ENCODE measurements around the gene GPRC5B. TPM values are rescaled to one million over a fixed set of nuclear protein-coding genes. Genes with fewer than 3 reads are reported as not detected.

The GPRC5B gene
- total RNA-seq, 2 experiments from 2014 or later, result 0.18 TPM; not detected in 1

DNA sequence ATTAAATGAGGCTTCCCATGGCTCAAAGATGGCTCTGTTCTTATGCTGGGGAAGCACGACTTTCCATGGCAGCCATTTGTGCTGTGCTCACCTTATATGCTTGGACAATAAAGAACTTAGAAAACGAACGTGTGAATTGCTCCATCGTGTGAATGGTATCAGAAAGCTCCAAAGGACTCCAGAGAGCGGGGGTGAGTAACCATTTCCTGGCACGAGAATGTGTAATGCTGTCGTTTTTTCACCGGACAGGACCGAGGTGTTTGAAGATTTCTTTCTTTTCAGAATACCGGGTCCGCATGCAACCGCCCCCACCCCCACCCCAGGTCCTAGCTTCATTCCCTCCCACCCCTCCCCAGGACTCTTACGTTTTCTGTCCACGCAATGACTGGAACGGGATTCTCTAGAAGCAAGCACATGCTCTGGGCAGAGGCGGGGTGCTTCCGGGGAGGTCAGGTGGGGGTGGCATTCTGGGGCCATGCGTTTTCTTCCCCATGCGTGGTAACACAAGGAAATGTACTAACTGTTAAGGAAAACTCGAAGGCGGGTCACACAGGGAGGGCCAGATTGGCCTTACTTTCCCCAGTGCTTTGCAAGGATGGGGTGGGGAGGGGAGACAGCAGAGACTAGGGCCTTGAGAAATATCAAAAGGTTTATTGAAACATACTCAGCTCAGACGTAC is 26.2 kb downstream of the GPRC5B start:
- Mint-ChIP-seq H3K4me1 (no peaks in the 10 kb centered on the region), H3K9me3 (no peaks in the 10 kb centered on the region), H3K4me3 (no peak overlapping the region), H3K36me3 (ENCODE audit: low read depth) (no peaks in the 10 kb centered on the region), H3K27me3 (no peaks in the 10 kb centered on the region), H3K27ac (no peak overlapping the region)
- no peak for DNase-seq
- CTCF ChIA-PET, result no interaction called here
- POLR2A ChIA-PET, result no interaction called here

DNA sequence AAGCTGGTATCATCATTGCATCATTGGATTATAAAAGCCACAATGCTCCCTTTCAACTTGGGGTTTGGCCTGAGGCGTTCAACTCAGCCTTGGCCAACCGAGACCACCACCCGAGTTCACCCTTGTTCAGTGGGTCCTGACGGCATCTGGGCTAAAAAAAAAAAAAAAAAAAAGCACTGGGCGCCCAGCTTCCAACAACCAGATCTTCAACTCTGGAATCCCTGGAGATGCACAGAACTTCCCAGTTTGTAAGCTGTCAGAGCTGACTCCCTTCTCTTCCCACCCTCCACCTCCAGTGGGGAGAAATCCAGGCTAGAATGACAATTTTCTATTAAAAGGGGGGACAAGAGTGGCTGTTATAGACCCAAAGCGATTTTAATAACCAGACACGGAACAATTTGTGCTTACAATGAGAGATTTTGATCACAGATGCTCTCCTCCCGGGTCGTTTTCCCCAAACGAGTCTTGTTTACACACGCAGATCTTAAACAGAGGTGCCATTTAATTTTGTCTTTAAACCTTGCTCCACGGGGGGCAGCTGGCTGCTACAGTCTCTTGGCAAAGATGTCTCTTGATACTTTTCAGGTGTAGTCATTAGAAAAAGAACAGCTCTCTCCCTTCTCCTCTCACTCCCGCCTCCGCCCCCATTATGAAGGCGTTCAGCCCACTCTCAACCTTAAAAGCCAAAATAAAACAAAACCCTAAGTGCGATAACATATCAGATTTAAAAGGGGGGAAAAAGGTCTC is 26.9 kb downstream of the GPRC5B start:
- no peak overlapping the region for H3K27ac Mint-ChIP-seq
- POLR2A ChIA-PET, result interaction anchor here (0.9 kb wide), 1 partner anchor 108 kb away, joined by 4 read pairs; no protein-coding TSS in a partner anchor
- no peaks in the 10 kb centered on the region for H3K4me1 Mint-ChIP-seq
- no peaks in the 10 kb centered on the region for H3K9me3 Mint-ChIP-seq
- H3K27me3 Mint-ChIP-seq, result no peaks in the 10 kb centered on the region
- no peak for DNase-seq
- no peak overlapping the region for H3K4me3 Mint-ChIP-seq
- CTCF ChIA-PET, result interaction anchor here (0.7 kb wide), 1 partner anchor 294 kb away, joined by 5 read pairs; no protein-coding TSS in a partner anchor
- no peaks in the 10 kb centered on the region for H3K36me3 Mint-ChIP-seq (ENCODE audit: low read depth)

DNA sequence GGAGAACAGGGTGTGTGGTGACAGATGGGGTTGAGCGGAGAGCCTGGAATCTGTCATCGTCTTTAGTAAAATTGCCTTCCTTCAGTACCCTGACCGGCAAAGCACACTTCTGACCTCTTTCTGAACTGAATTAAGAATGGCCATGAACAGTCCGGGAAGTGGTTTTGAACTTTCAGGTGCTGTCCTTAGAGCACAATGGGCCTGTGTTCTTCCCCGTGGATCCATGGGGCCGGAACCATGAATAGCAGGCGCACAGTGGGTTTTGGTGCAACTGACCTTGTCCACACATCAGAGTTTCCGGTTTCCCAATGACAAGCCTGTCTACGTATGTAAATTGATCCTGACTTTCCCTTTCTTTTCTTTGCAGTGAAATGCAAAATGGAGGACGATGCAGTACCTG is 28.5 kb downstream of the GPRC5B start:
- no peak overlapping the region for H3K27ac Mint-ChIP-seq
- no peaks in the 10 kb centered on the region for H3K36me3 Mint-ChIP-seq (ENCODE audit: low read depth)
- no peak for DNase-seq
- H3K4me1 Mint-ChIP-seq, result no peaks in the 10 kb centered on the region
- POLR2A ChIA-PET, result no interaction called here
- H3K27me3 Mint-ChIP-seq, result no peaks in the 10 kb centered on the region
- CTCF ChIA-PET, result no interaction called here
- no peak overlapping the region for H3K4me3 Mint-ChIP-seq
- H3K9me3 Mint-ChIP-seq, result no peaks in the 10 kb centered on the region

DNA sequence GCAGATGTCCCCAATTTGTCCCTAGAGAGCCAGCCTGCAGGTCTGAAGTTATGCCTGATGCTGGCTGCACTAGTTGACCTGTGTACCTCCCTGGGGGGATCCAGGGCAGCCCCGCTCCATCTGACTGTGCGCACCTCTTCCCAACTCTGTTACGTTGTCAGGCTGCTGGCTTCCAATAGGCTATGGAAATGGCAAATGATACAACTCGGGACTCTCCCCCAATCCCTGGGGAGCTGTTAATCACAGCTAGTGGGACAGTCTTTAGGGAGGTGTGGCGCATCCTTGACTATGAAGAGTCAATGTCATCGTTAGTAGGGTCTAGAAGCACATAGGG is 30.1 kb downstream of the GPRC5B start:
- no peak overlapping the region for H3K27ac Mint-ChIP-seq
- DNase-seq, result no peak
- CTCF ChIA-PET, result no interaction called here
- no peaks in the 10 kb centered on the region for H3K27me3 Mint-ChIP-seq
- H3K4me1 Mint-ChIP-seq, result no peaks in the 10 kb centered on the region
- POLR2A ChIA-PET, result no interaction called here
- H3K36me3 Mint-ChIP-seq (ENCODE audit: low read depth), result no peaks in the 10 kb centered on the region
- H3K4me3 Mint-ChIP-seq, result no peak overlapping the region
- no peaks in the 10 kb centered on the region for H3K9me3 Mint-ChIP-seq

DNA sequence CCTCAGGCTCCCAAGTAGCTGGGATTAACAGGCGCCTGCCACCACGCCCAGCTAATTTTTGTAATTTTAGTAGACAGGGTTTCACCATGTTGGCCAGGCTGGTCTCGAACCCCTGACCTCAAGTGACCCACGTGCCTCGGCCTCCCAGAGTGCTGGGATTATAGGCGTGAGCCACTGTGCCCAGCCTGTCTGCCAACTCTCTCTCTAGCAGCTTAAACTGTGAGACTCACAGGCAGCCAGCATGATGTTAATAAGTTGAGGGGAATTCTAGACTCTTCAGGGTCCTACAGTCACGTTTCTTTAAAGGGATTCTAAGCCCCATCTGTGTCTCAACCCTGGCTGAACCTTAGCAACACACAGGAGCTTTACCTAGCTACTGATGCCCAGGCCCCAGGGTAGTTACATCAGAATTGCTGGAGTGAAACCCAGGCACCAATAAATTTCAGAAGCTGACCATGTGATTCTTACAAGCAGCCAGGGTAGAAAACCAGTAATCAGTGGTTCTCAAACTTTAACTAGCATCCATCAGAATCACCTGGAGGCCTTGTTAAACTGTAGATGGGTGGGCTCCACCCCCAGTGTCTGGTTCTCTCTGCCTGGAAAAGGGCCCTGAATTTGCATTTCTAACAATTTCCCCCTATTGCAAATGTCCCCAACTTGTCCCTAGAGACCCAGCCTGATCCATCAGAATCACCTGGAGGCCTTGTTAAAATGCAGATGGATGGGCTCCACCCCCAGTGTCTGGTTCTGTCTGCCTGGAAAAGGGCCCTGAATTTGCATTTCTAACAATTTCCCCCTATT is 30.7 kb downstream of the GPRC5B start:
- Mint-ChIP-seq H3K36me3 (ENCODE audit: low read depth) (no peaks in the 10 kb centered on the region), H3K27me3 (no peaks in the 10 kb centered on the region), H3K4me3 (no peak overlapping the region), H3K4me1 (no peaks in the 10 kb centered on the region), H3K9me3 (no peaks in the 10 kb centered on the region), H3K27ac (no peak overlapping the region)
- DNase-seq, result no peak
- POLR2A ChIA-PET, result no interaction called here
- CTCF ChIA-PET, result no interaction called here

DNA sequence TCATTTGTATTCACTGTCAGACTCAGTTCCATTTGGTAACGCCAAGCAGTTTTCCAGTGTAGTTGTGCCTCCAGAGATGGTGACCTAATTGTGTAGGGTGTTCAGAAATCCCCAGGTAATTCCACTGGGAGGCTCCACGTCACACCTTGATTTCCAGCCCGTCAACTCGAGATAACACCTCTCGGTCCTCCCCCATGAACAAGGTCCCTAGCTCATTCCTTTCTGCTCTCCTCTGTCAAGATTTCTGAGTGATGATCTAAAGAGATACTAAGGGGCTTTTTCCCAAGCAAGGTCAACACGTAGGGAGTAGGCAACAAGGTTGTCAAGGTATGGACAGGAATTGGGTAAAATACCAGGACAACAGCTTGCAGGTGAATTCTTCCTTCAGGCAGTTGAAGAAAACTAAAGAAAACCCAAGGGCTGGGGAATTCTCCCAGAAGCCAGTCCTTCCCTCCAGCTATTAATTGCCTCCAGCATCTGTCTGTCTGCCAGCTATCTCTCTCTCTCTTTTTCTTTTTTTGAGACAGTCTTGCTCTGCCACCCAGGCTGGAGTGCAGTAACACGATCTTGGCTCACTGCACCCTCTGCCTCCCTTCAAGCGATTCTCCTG is 31.4 kb downstream of the GPRC5B start:
- Mint-ChIP-seq H3K9me3 (no peaks in the 10 kb centered on the region), H3K36me3 (ENCODE audit: low read depth) (no peaks in the 10 kb centered on the region), H3K27me3 (no peaks in the 10 kb centered on the region), H3K27ac (no peak overlapping the region), H3K4me1 (no peaks in the 10 kb centered on the region), H3K4me3 (no peak overlapping the region)
- ChIA-PET CTCF (no interaction called here), POLR2A (no interaction called here)
- DNase-seq, result no peak

DNA sequence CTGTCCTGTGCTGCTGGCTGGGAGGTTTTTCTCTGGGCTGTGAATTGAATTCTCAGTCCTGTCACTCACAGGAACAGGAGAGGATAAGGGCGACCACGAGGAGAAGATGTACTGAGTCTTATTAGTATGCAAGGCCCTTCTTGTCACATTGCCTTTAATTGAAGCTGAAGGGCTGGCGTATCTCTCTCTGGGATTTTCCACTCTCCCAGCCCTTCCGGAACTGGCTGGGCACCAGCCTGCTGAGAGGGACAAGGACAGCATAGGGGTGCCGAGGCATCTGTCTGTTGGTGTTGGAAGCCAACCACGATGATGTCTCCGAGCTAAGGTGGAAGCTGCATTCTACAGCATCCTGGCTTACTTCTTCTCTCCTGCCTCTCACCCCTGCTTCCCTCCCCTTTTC is 33.2 kb downstream of the GPRC5B start:
- Mint-ChIP-seq H3K27ac (no peak overlapping the region), H3K36me3 (ENCODE audit: low read depth) (no peaks in the 10 kb centered on the region), H3K4me1 (no peaks in the 10 kb centered on the region), H3K9me3 (no peaks in the 10 kb centered on the region), H3K4me3 (no peak overlapping the region), H3K27me3 (peaks cover 2% of the 10 kb centered on the region)
- CTCF ChIA-PET, result interaction anchor here (1.3 kb wide), 1 partner anchor 250 kb away, joined by 3 read pairs; no protein-coding TSS in a partner anchor
- DNase-seq, result no peak
- POLR2A ChIA-PET, result interaction anchor here (0.9 kb wide), 1 partner anchor 11 kb away, joined by 3 read pairs; no protein-coding TSS in a partner anchor

DNA sequence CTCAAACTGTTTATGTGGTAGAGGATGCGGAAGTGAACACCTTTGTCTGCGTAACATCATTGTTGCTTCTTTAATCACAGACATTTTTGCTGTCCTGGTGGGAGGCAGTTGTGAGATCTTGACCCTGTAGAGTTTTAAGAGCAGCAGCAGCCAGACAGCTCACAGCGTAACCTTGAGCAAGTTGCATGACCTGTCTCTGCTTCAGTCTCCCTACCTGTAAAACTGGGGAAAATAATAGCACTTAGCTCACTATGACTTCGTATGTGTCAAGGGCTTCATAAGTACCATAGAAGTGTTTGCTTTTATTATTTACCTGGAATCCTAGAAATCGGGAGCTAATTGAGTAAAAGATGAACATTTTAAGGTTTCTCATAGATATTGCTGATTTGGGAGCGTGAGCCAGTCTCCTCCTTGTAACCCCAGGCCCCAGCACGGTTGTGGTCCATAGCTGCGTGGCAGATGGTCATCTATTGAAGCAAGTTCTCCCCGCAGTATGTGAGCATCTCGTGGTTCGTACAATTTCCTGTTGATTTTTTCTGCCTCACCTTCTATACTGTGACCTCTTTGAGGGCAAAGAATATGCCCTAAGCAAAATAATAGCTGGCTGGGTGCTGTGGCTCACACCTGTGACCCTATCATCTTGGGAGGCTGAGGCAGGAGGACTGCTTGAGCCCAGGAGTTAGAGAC is 34.4 kb downstream of the GPRC5B start:
- POLR2A ChIA-PET, result no interaction called here
- no peak overlapping the region for H3K27ac Mint-ChIP-seq
- DNase-seq, result no peak

DNA sequence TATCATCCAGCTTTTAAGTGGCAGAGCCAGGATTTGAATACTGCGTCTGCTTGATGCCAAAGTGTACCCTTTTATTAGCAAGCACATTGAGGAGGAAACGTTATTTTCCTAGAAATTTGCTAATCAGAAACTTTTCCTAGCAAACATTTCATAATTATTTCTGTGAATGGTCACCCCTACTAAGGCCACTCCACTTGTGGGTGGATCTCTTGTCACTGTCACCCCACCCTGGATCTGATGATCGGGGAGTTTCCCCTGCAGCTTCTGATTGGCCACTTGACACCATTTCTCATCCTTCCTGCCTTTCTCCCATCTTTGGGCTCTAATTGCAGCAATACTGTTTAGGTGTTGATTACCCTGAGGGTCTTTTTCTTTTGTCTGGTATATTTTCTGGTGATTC is 35.9 kb downstream of the GPRC5B start:
- H3K36me3 Mint-ChIP-seq (ENCODE audit: low read depth), result no peaks in the 10 kb centered on the region
- peaks cover 2% of the 10 kb centered on the region for H3K27me3 Mint-ChIP-seq
- H3K4me1 Mint-ChIP-seq, result no peaks in the 10 kb centered on the region
- no peak for DNase-seq
- no peaks in the 10 kb centered on the region for H3K9me3 Mint-ChIP-seq
- H3K27ac Mint-ChIP-seq, result no peak overlapping the region
- ChIA-PET CTCF (no interaction called here), POLR2A (no interaction called here)
- no peak overlapping the region for H3K4me3 Mint-ChIP-seq

More for the DNA sequence above, 34.4 kb downstream of the GPRC5B start:
- no peaks in the 10 kb centered on the region for H3K36me3 Mint-ChIP-seq (ENCODE audit: low read depth)
- H3K4me3 Mint-ChIP-seq, result no peak overlapping the region
- peaks cover 2% of the 10 kb centered on the region for H3K27me3 Mint-ChIP-seq
- H3K9me3 Mint-ChIP-seq, result no peaks in the 10 kb centered on the region
- CTCF ChIA-PET, result no interaction called here
- H3K4me1 Mint-ChIP-seq, result no peaks in the 10 kb centered on the region

DNA sequence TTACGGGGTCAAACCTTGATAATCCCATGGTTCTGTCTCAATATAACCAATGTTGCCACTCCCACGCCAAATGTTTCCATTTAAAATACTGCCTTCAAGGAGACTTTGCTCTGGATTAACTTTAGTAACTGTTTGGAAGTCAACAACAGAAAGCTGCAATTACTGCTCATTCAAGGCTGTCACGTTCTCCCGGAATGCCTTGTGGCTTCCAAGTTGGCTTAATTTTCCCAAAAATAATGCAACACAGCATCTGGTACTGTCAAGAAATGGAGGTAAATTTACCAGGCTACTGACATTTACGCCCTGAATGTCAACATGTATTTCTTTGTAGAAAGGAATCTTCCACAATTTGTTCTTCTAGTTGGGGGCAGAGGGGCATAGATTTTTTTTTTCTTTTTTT is 38.2 kb downstream of the GPRC5B start:
- no peak for DNase-seq
- no peak overlapping the region for H3K4me3 Mint-ChIP-seq
- H3K36me3 Mint-ChIP-seq (ENCODE audit: low read depth), result no peaks in the 10 kb centered on the region

DNA sequence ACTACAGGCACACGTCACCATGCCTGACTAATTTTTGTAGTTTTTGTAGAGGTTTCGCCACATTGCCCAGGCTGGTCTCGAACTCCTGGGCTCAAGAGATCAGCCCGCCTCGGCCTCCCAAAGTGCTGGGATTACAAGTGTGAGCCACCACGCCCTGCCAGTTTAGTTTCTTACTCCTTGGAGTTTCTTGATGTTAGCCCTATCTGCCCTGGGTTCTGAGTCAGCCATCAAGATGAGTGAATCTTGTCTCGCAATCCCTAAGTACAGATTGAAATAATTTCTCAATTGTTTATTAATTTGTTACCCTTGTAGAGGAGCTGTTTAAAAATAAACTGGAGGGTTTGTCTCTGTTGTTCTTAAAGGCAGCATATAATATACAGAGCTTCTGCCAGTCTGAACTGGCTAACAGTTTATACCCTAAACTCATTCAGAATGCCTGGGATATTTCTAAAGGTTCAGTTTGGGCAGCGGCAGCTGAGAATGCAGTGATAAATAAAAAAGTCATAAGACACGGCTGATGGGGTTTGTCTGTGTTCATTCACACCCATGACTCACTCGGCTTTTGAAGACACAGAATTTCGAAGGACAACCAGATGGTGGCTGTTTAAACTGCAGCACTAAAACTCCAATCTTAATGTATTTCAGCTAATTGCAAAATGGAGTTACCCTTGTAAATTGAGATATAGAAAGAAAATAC is 39.6 kb downstream of the GPRC5B start:
- no peaks in the 10 kb centered on the region for H3K36me3 Mint-ChIP-seq (ENCODE audit: low read depth)
- POLR2A ChIA-PET, result no interaction called here

More for the DNA sequence above, 38.2 kb downstream of the GPRC5B start:
- CTCF ChIA-PET, result interaction anchor here (0.6 kb wide), 1 partner anchor 153 kb away, joined by 3 read pairs; no protein-coding TSS in a partner anchor
- peaks cover 2% of the 10 kb centered on the region for H3K27me3 Mint-ChIP-seq
- H3K27ac Mint-ChIP-seq, result no peak overlapping the region
- POLR2A ChIA-PET, result no interaction called here
- H3K9me3 Mint-ChIP-seq, result no peaks in the 10 kb centered on the region
- H3K4me1 Mint-ChIP-seq, result no peaks in the 10 kb centered on the region

DNA sequence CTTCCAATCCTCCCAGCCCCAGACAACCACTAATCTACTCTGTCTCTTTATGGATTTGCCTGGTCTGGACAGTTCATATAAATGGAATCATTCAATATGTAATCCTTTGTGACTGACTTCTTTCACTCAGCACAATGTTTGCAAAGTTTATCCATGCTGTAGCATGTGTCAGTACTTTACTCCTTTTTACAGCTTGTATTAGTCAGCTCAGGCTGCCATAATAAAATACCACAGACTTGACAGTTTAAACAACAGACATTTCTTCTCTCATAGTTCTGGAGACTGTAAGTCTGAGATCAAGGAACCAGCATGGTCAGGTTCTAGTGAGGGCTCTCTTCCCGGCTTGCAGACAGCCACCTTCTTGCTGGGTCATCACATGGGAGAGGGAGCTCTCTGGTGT is 41.3 kb downstream of the GPRC5B start:
- H3K9me3 Mint-ChIP-seq, result no peaks in the 10 kb centered on the region
- no peak overlapping the region for H3K4me3 Mint-ChIP-seq
- CTCF ChIA-PET, result no interaction called here

More for the DNA sequence above, 39.6 kb downstream of the GPRC5B start:
- CTCF ChIA-PET, result no interaction called here
- Mint-ChIP-seq H3K4me3 (no peak overlapping the region), H3K27ac (no peak overlapping the region), H3K27me3 (peaks cover 2% of the 10 kb centered on the region), H3K9me3 (no peaks in the 10 kb centered on the region), H3K4me1 (no peaks in the 10 kb centered on the region)
- DNase-seq, result no peak

More for the DNA sequence above, 41.3 kb downstream of the GPRC5B start:
- POLR2A ChIA-PET, result no interaction called here
- peaks cover 2% of the 10 kb centered on the region for H3K27me3 Mint-ChIP-seq
- no peak overlapping the region for H3K27ac Mint-ChIP-seq
- no peak for DNase-seq
- no peaks in the 10 kb centered on the region for H3K4me1 Mint-ChIP-seq
- H3K36me3 Mint-ChIP-seq (ENCODE audit: low read depth), result no peaks in the 10 kb centered on the region

Measured in activated CD4-positive, alpha-beta memory T cell treated with anti-CD3 and anti-CD28 coated beads, Interleukin-2, amount 10 ng/mL, durations not matched to agents 7 days and 5 days (primary cell).